ENCODE results near the gene KIF20B.

KIF20B gene

GRCh38 chr10:89776665-89777064 lies 75.3 kb downstream of the KIF20B start:
- ChIA-PET POLR2A (no interaction called here), CTCF (no interaction called here)
- TF ChIP-seq, protein P1, sequence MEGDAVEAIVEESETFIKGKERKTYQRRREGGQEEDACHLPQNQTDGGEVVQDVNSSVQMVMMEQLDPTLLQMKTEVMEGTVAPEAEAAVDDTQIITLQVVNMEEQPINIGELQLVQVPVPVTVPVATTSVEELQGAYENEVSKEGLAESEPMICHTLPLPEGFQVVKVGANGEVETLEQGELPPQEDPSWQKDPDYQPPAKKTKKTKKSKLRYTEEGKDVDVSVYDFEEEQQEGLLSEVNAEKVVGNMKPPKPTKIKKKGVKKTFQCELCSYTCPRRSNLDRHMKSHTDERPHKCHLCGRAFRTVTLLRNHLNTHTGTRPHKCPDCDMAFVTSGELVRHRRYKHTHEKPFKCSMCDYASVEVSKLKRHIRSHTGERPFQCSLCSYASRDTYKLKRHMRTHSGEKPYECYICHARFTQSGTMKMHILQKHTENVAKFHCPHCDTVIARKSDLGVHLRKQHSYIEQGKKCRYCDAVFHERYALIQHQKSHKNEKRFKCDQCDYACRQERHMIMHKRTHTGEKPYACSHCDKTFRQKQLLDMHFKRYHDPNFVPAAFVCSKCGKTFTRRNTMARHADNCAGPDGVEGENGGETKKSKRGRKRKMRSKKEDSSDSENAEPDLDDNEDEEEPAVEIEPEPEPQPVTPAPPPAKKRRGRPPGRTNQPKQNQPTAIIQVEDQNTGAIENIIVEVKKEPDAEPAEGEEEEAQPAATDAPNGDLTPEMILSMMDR (IDR thresholded peaks at IDR 0.05; ENCODE audit: control extremely low read depth, extremely low read depth, low read depth, missing control alignments), result no peak
- DNase-seq (ENCODE audit: extremely low spot score), result no peak

DNA sequence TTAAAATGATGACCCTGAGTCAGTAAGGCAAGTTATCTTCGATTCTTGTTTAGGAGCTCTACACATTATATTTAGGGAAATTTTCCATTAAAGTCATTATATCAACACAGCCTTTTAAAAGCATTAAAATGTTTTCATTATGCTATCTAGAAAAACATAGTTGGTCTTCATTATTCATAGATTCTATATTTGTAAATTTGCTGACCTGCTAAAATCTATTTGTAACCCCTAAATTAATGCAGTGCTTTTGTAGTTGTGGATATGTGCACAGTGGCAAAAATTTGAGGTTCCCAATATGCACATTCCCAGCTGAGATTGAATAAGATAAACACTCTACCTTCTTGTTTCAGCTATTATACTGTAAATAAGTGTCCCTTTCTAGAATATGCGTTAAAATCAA lies 81.1 kb downstream of the KIF20B start:
- ChIA-PET POLR2A (no interaction called here), CTCF (interaction anchor here (1.3 kb wide), 1 partner anchor 10 kb away, joined by 5 read pairs; no protein-coding TSS in a partner anchor)
- DNase-seq (ENCODE audit: extremely low spot score), result no peak
- TF ChIP-seq, protein P1 (IDR thresholded peaks at IDR 0.05; ENCODE audit: control extremely low read depth, extremely low read depth, low read depth, missing control alignments), result no peak

- TF ChIP-seq, protein P1 (IDR thresholded peaks at IDR 0.05; ENCODE audit: control extremely low read depth, extremely low read depth, low read depth, missing control alignments), result no peak
- CTCF ChIA-PET, result interaction anchor here (1.1 kb wide), 1 partner anchor 10 kb away, joined by 3 read pairs; no protein-coding TSS in a partner anchor
- DNase-seq (ENCODE audit: extremely low spot score), result no peak
Observed at GRCh38 chr10:89783406-89783805, 82.0 kb downstream of the KIF20B start.

GRCh38 chr10:89785095-89785494 lies 83.7 kb downstream of the KIF20B start:
- DNase-seq (ENCODE audit: extremely low spot score), result no peak
- TF ChIP-seq, protein P1 (IDR thresholded peaks at IDR 0.05; ENCODE audit: control extremely low read depth, extremely low read depth, low read depth, missing control alignments), result no peak
- ChIA-PET CTCF (no interaction called here), POLR2A (no interaction called here)

More at GRCh38 chr10:89783406-89783805, 82.0 kb downstream of the KIF20B start:
- POLR2A ChIA-PET, result no interaction called here

GRCh38 chr10:89789188-89789877 lies 87.9 kb downstream of the KIF20B start:
- TF ChIP-seq, protein P1 (IDR thresholded peaks at IDR 0.05; ENCODE audit: control extremely low read depth, extremely low read depth, low read depth, missing control alignments), result no peak
- ChIA-PET CTCF (no interaction called here), POLR2A (no interaction called here)
- DNase-seq (ENCODE audit: extremely low spot score), result no peak

- ChIA-PET CTCF (interaction anchor here (0.8 kb wide), 1 partner anchor 995 kb away, joined by 4 read pairs; no protein-coding TSS in a partner anchor), POLR2A (no interaction called here)
- no peak for DNase-seq (ENCODE audit: extremely low spot score)
Observed at GRCh38 chr10:89792187-89792586, 90.8 kb downstream of the KIF20B start.

More at GRCh38 chr10:89792187-89792586, 90.8 kb downstream of the KIF20B start:
- TF ChIP-seq, protein P1 (IDR thresholded peaks at IDR 0.05; ENCODE audit: control extremely low read depth, extremely low read depth, low read depth, missing control alignments), result no peak

Measured in GM10248 (cell line).